ENCODE measurements around the gene SYT6.

The SYT6 gene

DNA sequence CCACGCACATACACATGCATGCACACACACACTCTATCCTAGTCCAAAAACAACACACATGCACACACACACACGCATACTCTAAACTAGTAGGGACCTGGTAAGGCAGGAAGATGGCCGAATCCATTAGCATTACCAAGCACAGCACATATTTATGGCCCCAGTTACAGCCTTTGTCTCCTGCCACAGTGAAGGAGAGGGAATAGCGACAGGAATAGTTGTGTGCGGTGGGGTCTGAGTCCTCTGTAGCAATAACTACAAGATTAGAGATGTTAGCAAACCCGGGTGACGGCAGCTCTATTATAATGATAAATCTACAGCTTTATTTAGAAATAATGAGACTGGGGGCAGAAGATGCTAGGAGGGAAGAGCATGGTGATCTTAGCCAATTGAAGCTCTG, 20.5 kb downstream of the SYT6 start:
- Histone ChIP-seq H3K27me3 (ENCODE audit: low read depth, low read length) (no peaks in the 10 kb centered on the region), H3K4me3 (ENCODE audit: low read depth in 1 of 2, low read length in 2 of 2) (no peak overlapping the region), H3K4me1 (ENCODE audit: control insufficient read depth in 1 of 2, insufficient read depth in 2 of 2, low read length in 2 of 2) (no peaks in the 10 kb centered on the region), H3K36me3 (ENCODE audit: control insufficient read depth in 1 of 2, insufficient read depth in 2 of 2, low read length in 2 of 2) (no peaks in the 10 kb centered on the region), H3K27ac (ENCODE audit: low read length) (no peak overlapping the region), H3K9me3 (ENCODE audit: control insufficient read depth in 1 of 2, low read length in 2 of 2) (no peaks in the 10 kb centered on the region)

- no peak overlapping the region for H3K27ac ChIP-seq (ENCODE audit: low read length)
- H3K4me1 ChIP-seq (ENCODE audit: control insufficient read depth in 1 of 2, insufficient read depth in 2 of 2, low read length in 2 of 2), result no peaks in the 10 kb centered on the region
- H3K27me3 ChIP-seq (ENCODE audit: low read depth, low read length), result no peaks in the 10 kb centered on the region
- no peaks in the 10 kb centered on the region for H3K36me3 ChIP-seq (ENCODE audit: control insufficient read depth in 1 of 2, insufficient read depth in 2 of 2, low read length in 2 of 2)
- no peaks in the 10 kb centered on the region for H3K9me3 ChIP-seq (ENCODE audit: control insufficient read depth in 1 of 2, low read length in 2 of 2)
- no peak overlapping the region for H3K4me3 ChIP-seq (ENCODE audit: low read depth in 1 of 2, low read length in 2 of 2)
Measured at GRCh38 chr1:114131526-114132220, 22.0 kb downstream of the SYT6 start.

- Histone ChIP-seq H3K36me3 (ENCODE audit: control insufficient read depth in 1 of 2, insufficient read depth in 2 of 2, low read length in 2 of 2) (no peaks in the 10 kb centered on the region), H3K27ac (ENCODE audit: low read length) (no peak overlapping the region), H3K27me3 (ENCODE audit: low read depth, low read length) (no peaks in the 10 kb centered on the region)
Measured at GRCh38 chr1:114130846-114131525, 22.7 kb downstream of the SYT6 start.

GRCh38 chr1:114130213-114130612, 23.5 kb downstream of the SYT6 start:
- no peak overlapping the region for H3K4me3 ChIP-seq (ENCODE audit: low read depth in 1 of 2, low read length in 2 of 2)
- no peak overlapping the region for H3K27ac ChIP-seq (ENCODE audit: low read length)
- no peaks in the 10 kb centered on the region for H3K27me3 ChIP-seq (ENCODE audit: low read depth, low read length)
- H3K36me3 ChIP-seq (ENCODE audit: control insufficient read depth in 1 of 2, insufficient read depth in 2 of 2, low read length in 2 of 2), result no peaks in the 10 kb centered on the region
- no peaks in the 10 kb centered on the region for H3K4me1 ChIP-seq (ENCODE audit: control insufficient read depth in 1 of 2, insufficient read depth in 2 of 2, low read length in 2 of 2)
- no peaks in the 10 kb centered on the region for H3K9me3 ChIP-seq (ENCODE audit: control insufficient read depth in 1 of 2, low read length in 2 of 2)

More at GRCh38 chr1:114130846-114131525, 22.7 kb downstream of the SYT6 start:
- H3K4me3 ChIP-seq (ENCODE audit: low read depth in 1 of 2, low read length in 2 of 2), result no peak overlapping the region
- H3K4me1 ChIP-seq (ENCODE audit: control insufficient read depth in 1 of 2, insufficient read depth in 2 of 2, low read length in 2 of 2), result no peaks in the 10 kb centered on the region
- no peaks in the 10 kb centered on the region for H3K9me3 ChIP-seq (ENCODE audit: control insufficient read depth in 1 of 2, low read length in 2 of 2)

DNA sequence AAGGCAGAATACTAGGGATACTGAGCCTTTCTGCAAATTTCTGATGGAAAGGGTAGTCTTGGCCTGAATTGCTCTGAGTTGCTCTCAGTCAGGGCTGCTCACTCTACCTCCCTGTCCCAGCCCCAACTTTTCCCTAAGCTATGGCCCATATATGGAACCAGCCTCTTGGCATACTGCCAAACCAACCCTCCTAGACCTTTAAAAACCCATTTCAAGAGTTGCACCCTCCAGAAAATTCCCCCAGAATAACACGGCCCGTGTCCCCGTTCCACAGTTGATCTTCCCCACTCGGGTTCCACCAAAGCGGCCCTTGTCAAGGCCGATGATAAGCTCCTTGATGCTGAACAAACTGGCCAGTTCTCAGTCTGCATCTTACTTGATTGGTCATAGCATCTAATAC, 25.4 kb downstream of the SYT6 start:
- no peaks in the 10 kb centered on the region for H3K27me3 ChIP-seq (ENCODE audit: low read depth, low read length)
- no peaks in the 10 kb centered on the region for H3K9me3 ChIP-seq (ENCODE audit: control insufficient read depth in 1 of 2, low read length in 2 of 2)
- H3K27ac ChIP-seq (ENCODE audit: low read length), result no peak overlapping the region
- no peak overlapping the region for H3K4me3 ChIP-seq (ENCODE audit: low read depth in 1 of 2, low read length in 2 of 2)
- H3K36me3 ChIP-seq (ENCODE audit: control insufficient read depth in 1 of 2, insufficient read depth in 2 of 2, low read length in 2 of 2), result no peaks in the 10 kb centered on the region
- H3K4me1 ChIP-seq (ENCODE audit: control insufficient read depth in 1 of 2, insufficient read depth in 2 of 2, low read length in 2 of 2), result no peaks in the 10 kb centered on the region

DNA sequence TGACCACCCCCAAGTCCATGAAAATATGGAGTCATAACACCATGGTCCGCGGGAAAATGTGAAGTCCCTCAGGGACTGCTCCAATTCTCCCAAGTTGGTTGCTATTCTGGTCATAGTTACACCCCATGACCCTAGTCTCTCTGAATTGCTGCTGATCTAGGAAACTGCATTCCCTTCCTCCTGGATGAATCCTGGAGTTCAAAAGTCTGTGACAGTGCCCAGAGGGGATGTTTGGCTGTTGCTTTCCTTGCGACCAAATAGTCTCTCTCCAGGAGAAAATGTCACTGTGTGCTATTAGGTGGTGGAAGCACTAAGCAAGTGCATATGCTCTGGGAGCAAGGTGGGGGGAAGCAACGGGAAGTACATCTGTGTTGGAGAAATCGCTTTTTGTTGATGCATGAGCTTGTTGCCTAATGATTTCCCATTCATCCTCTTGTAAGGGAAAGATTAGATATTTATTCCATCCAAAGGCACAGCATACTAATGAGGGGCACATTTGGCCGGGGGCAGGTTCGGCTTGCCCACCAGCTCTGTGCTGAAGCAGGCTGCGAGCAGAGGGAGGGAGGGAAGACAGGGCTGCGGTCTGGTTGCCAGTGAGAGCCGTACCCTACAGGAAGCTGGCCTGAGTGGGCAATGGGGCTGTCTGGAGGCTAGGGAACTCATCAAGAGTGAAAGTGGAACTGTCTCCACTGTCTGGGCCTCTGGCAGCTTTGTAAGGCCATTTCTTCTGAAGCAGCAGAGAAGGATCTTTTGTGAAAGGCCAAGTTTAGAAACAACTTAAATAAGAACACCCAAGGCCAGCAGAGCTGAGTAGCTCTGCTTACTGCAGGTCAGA, 27.2 kb downstream of the SYT6 start:
- Histone ChIP-seq H3K27me3 (ENCODE audit: low read depth, low read length) (no peaks in the 10 kb centered on the region), H3K36me3 (ENCODE audit: control insufficient read depth in 1 of 2, insufficient read depth in 2 of 2, low read length in 2 of 2) (no peaks in the 10 kb centered on the region), H3K27ac (ENCODE audit: low read length) (no peak overlapping the region), H3K9me3 (ENCODE audit: control insufficient read depth in 1 of 2, low read length in 2 of 2) (no peaks in the 10 kb centered on the region), H3K4me3 (ENCODE audit: low read depth in 1 of 2, low read length in 2 of 2) (no peak overlapping the region), H3K4me1 (ENCODE audit: control insufficient read depth in 1 of 2, insufficient read depth in 2 of 2, low read length in 2 of 2) (no peaks in the 10 kb centered on the region)

- no peaks in the 10 kb centered on the region for H3K9me3 ChIP-seq (ENCODE audit: control insufficient read depth in 1 of 2, low read length in 2 of 2)
- H3K27ac ChIP-seq (ENCODE audit: low read length), result no peak overlapping the region
- no peaks in the 10 kb centered on the region for H3K36me3 ChIP-seq (ENCODE audit: control insufficient read depth in 1 of 2, insufficient read depth in 2 of 2, low read length in 2 of 2)
- H3K4me3 ChIP-seq (ENCODE audit: low read depth in 1 of 2, low read length in 2 of 2), result no peak overlapping the region
- no peaks in the 10 kb centered on the region for H3K27me3 ChIP-seq (ENCODE audit: low read depth, low read length)
- H3K4me1 ChIP-seq (ENCODE audit: control insufficient read depth in 1 of 2, insufficient read depth in 2 of 2, low read length in 2 of 2), result no peaks in the 10 kb centered on the region
Measured at GRCh38 chr1:114124644-114125043, 29.0 kb downstream of the SYT6 start.

- H3K27me3 ChIP-seq (ENCODE audit: low read depth, low read length), result no peaks in the 10 kb centered on the region
- H3K36me3 ChIP-seq (ENCODE audit: control insufficient read depth in 1 of 2, insufficient read depth in 2 of 2, low read length in 2 of 2), result no peaks in the 10 kb centered on the region
- H3K9me3 ChIP-seq (ENCODE audit: control insufficient read depth in 1 of 2, low read length in 2 of 2), result no peaks in the 10 kb centered on the region
- H3K4me1 ChIP-seq (ENCODE audit: control insufficient read depth in 1 of 2, insufficient read depth in 2 of 2, low read length in 2 of 2), result no peaks in the 10 kb centered on the region
- no peak overlapping the region for H3K27ac ChIP-seq (ENCODE audit: low read length)
- no peak overlapping the region for H3K4me3 ChIP-seq (ENCODE audit: low read depth in 1 of 2, low read length in 2 of 2)
Measured at GRCh38 chr1:114122941-114123618, 30.6 kb downstream of the SYT6 start.

- H3K4me3 ChIP-seq (ENCODE audit: low read depth in 1 of 2, low read length in 2 of 2), result no peak overlapping the region
- no peak overlapping the region for H3K27ac ChIP-seq (ENCODE audit: low read length)
- H3K27me3 ChIP-seq (ENCODE audit: low read depth, low read length), result no peaks in the 10 kb centered on the region
- H3K36me3 ChIP-seq (ENCODE audit: control insufficient read depth in 1 of 2, insufficient read depth in 2 of 2, low read length in 2 of 2), result no peaks in the 10 kb centered on the region
- H3K4me1 ChIP-seq (ENCODE audit: control insufficient read depth in 1 of 2, insufficient read depth in 2 of 2, low read length in 2 of 2), result no peaks in the 10 kb centered on the region
- H3K9me3 ChIP-seq (ENCODE audit: control insufficient read depth in 1 of 2, low read length in 2 of 2), result no peaks in the 10 kb centered on the region
Measured at GRCh38 chr1:114118351-114118990, 35.2 kb downstream of the SYT6 start.

DNA sequence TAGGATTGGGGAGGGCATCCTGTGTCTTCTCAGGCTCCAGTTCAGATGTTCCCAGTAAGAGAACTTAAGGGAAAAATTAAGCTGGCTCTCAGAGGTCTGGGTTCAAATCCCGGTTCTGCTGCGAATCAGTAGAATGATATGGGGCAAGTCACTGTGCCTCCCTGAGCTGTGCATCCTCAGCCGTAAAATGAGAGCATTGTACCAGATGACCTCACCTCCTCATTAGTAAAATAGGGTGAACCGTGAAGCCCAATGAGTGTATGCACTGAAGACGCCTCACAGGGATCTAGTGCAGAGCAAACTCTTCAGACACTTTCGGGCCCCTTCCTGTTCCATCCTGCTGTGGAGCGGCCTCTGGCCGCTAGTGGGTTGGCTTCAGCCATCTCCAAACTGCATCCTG, 36.0 kb downstream of the SYT6 start:
- H3K4me1 ChIP-seq (ENCODE audit: control insufficient read depth in 1 of 2, insufficient read depth in 2 of 2, low read length in 2 of 2), result no peaks in the 10 kb centered on the region
- no peaks in the 10 kb centered on the region for H3K27me3 ChIP-seq (ENCODE audit: low read depth, low read length)
- no peaks in the 10 kb centered on the region for H3K9me3 ChIP-seq (ENCODE audit: control insufficient read depth in 1 of 2, low read length in 2 of 2)
- H3K36me3 ChIP-seq (ENCODE audit: control insufficient read depth in 1 of 2, insufficient read depth in 2 of 2, low read length in 2 of 2), result no peaks in the 10 kb centered on the region
- no peak overlapping the region for H3K27ac ChIP-seq (ENCODE audit: low read length)
- no peak overlapping the region for H3K4me3 ChIP-seq (ENCODE audit: low read depth in 1 of 2, low read length in 2 of 2)

GRCh38 chr1:114116086-114116485, 37.6 kb downstream of the SYT6 start:
- Histone ChIP-seq H3K27me3 (ENCODE audit: low read depth, low read length) (no peaks in the 10 kb centered on the region), H3K4me1 (ENCODE audit: control insufficient read depth in 1 of 2, insufficient read depth in 2 of 2, low read length in 2 of 2) (no peaks in the 10 kb centered on the region), H3K27ac (ENCODE audit: low read length) (no peak overlapping the region), H3K4me3 (ENCODE audit: low read depth in 1 of 2, low read length in 2 of 2) (no peak overlapping the region), H3K9me3 (ENCODE audit: control insufficient read depth in 1 of 2, low read length in 2 of 2) (no peaks in the 10 kb centered on the region), H3K36me3 (ENCODE audit: control insufficient read depth in 1 of 2, insufficient read depth in 2 of 2, low read length in 2 of 2) (no peaks in the 10 kb centered on the region)
